ENCODE data around the gene CTNNA1. TPM values are rescaled to one million over a fixed set of nuclear protein-coding genes. Genes with fewer than 3 reads are reported as not detected.

Gene CTNNA1
- total and polyA plus RNA-seq, 2 of the 8 experiments (the other 6 are each of a cell fraction or from before 2014, with no cell fraction given) = 115 to 349 TPM

GRCh38 chr5:138981131-138981530, 227.9 kb downstream of the CTNNA1 start:
- Histone ChIP-seq H4K5ac (ENCODE audit: insufficient read length, low read depth, low read length) (no peak overlapping the region), H2BK20ac (ENCODE audit: low read length) (no peak overlapping the region), H3K4me3 (ENCODE audit: extremely low read depth in 1 of 4, insufficient read depth in 2 of 4, low read depth in 3 of 4, low read length in 4 of 4) (no peak overlapping the region), H3K14ac (ENCODE audit: insufficient read length) (no peak overlapping the region), H2BK120ac (replicated peaks; ENCODE audit: low read depth, low read length) (no peak overlapping the region), H2BK15ac (ENCODE audit: low read length) (no peak overlapping the region), H3K4me1 (replicated peaks in 1 of 4; ENCODE audit: control insufficient read depth in 3 of 4, insufficient read depth in 4 of 4, low read length in 3 of 4) (peaks cover 0 to 5% (median 0%) of the 10 kb centered on the region in 4 experiments; a peak in 1 of 7 replicates), H4K20me1 (replicated peaks in 1 of 2; ENCODE audit: control insufficient read depth in 1 of 2, insufficient read depth in 2 of 2, low read length in 2 of 2) (no peaks in the 10 kb centered on the region), H2BK5ac (ENCODE audit: low read depth, low read length) (no peak overlapping the region), H3K23me2 (ENCODE audit: low read depth, low read length) (no peaks in the 10 kb centered on the region), H3K9ac (replicated peaks in 1 of 4; ENCODE audit: extremely low read depth in 1 of 4, low read depth in 3 of 4, low read length in 3 of 4) (no peak overlapping the region), H3K9me3 (ENCODE audit: insufficient read depth in 2 of 2, low read depth in 1 of 2, low read length in 1 of 2) (no peaks in the 10 kb centered on the region), H3K18ac (ENCODE audit: extremely low read depth, low read length) (no peak overlapping the region), H4K8ac (ENCODE audit: extremely low read depth, insufficient read depth, low read length) (no peak overlapping the region), H2BK12ac (ENCODE audit: low read depth, low read length) (no peak overlapping the region), H2AK5ac (ENCODE audit: low read depth, low read length) (no peak overlapping the region), H3K4me2 (ENCODE audit: insufficient read depth in 1 of 2, low read depth in 2 of 2, low read length in 2 of 2) (no peak overlapping the region), H2AFZ (ENCODE audit: low read length) (no peak overlapping the region), H3K4ac (replicated peaks; ENCODE audit: insufficient read length, low read depth, low read length) (no peak overlapping the region), H3K27ac (ENCODE audit: low read depth, low read length) (no peak overlapping the region), H4K91ac (replicated peaks; ENCODE audit: insufficient read length, low read length) (no peak overlapping the region), H3K56ac (replicated peaks; ENCODE audit: insufficient read length, low read depth, low read length) (no peak overlapping the region), H3K27me3 (replicated peaks in 1 of 4; ENCODE audit: control insufficient read depth in 3 of 4, extremely low read depth in 1 of 4, insufficient read depth in 3 of 4, low read length in 3 of 4) (no peaks in the 10 kb centered on the region), H3K79me1 (ENCODE audit: low read depth, low read length) (no peaks in the 10 kb centered on the region), H3K79me2 (ENCODE audit: control insufficient read depth in 1 of 2, insufficient read depth in 2 of 2, low read length in 2 of 2) (no peaks in the 10 kb centered on the region), H3K23ac (ENCODE audit: insufficient read length) (no peak overlapping the region), H3K36me3 (ENCODE audit: control insufficient read depth in 2 of 4, insufficient read depth in 4 of 4, low read length in 3 of 4) (no peaks in the 10 kb centered on the region)
- peak in 1 of 2 experiments; percentile 23 for DNase-seq (ENCODE audit: low read depth in 1 of 2, low spot score in 2 of 2)
- ChIA-PET CTCF (ENCODE audit: partially characterized antibody) (interaction anchor here (0.6 to 1.8 kb wide), 4 partner anchors 14 to 338 kb away, joined by 3 to 4 read pairs (median 3); no protein-coding TSS in a partner anchor), POLR2A (ENCODE audit: partially characterized antibody) (no interaction called here)
- WGBS, 2 experiments (ENCODE audit: extremely low coverage in 1 of 2, insufficient coverage in 1 of 2, insufficient read length in 1 of 2, insufficient replicate concordance in 2 of 2, low coverage in 1 of 2, low lambda C conversion rate in 2 of 2, missing lambda C conversion rate in 1 of 2) = 93% methylated on average over 3 of the region's 3 CpGs; no CpG with 5 or more reads in 1 of the 2 experiments
- no peak for FAIRE-seq
- TF ChIP-seq EP300 (IDR thresholded peaks at IDR 0.05; ENCODE audit: borderline replicate concordance in 1 of 2, low read depth in 2 of 2, low read length in 2 of 2) = no peak
- no peak for TF ChIP-seq SP1 (IDR thresholded peaks at IDR 0.05; ENCODE audit: low read depth, low read length)
- no peak for TF ChIP-seq MAFK (IDR thresholded peaks at IDR 0.05; ENCODE audit: low read depth, low read length)
- TF ChIP-seq JUND (IDR thresholded peaks at IDR 0.05; ENCODE audit: low read length) = no peak
- TF ChIP-seq POLR2AphosphoS5 (IDR thresholded peaks at IDR 0.05; ENCODE audit: low read depth, low read length) = no peak
- no peak for TF ChIP-seq SIN3A (conservative IDR thresholded peaks at IDR 0.05 in 1 of 2, IDR thresholded peaks at IDR 0.05 in 1 of 2; ENCODE audit: low read depth in 1 of 2, low read length in 2 of 2)
- TF ChIP-seq CREB1 (IDR thresholded peaks at IDR 0.05) = no peak
- TF ChIP-seq TCF12 (IDR thresholded peaks at IDR 0.05; ENCODE audit: low read depth, low read length) = no peak
- TF ChIP-seq EZH2 (IDR thresholded peaks at IDR 0.05; ENCODE audit: low read depth, low read length, severe bottlenecking) = no peak
- no peak for TF ChIP-seq SP2 (IDR thresholded peaks at IDR 0.05; ENCODE audit: low read length)
- TF ChIP-seq GTF2F1 (IDR thresholded peaks at IDR 0.05; ENCODE audit: borderline replicate concordance, low read depth, low read length) = no peak
